Transverse colon (tissue), 4 donors: ENCODE results near the gene TUBA3C. TPM values are rescaled to one million over a fixed set of nuclear protein-coding genes. Genes with fewer than 3 reads are reported as not detected.

ENCODE experiments used
- DNase-seq: peaks from one replicate; pipeline ENCODE4 v3.0.0-alpha.2; 2019
- H3K27ac ChIP-seq, 4 donors: fragments of 200-600 bp; sonication (generic); 2 replicates each; pipeline ENCODE4 v1.5.1; 2016 to 2018; ENCODE audit warnings: inconsistent platforms in 4 of 4
- H3K27me3 ChIP-seq: fragments of 200-600 bp; sonication (generic); 2 replicates; pipeline ENCODE4 v1.5.1; 2017; ENCODE audit warnings: inconsistent platforms
- H3K36me3 ChIP-seq, 4 donors: fragments of 200-600 bp; sonication (generic); 2 replicates each; pipeline ENCODE4 v1.5.1; 2017 to 2019; ENCODE audit warnings: inconsistent platforms in 4 of 4
- H3K4me1 ChIP-seq, 4 donors: fragments of 200-600 bp; sonication (generic); 2 replicates each; pipeline ENCODE4 v1.5.1; 2017 to 2020; ENCODE audit warnings: inconsistent platforms in 4 of 4
- H3K4me3 ChIP-seq, 4 donors: fragments of 200-600 bp; sonication (generic); 1 replicate in 1 of 4; 2 replicates in 3 of 4; pipeline versions ENCODE4 v1.5.1 to v1.6.1; 2017 to 2019; ENCODE audit warnings: inconsistent platforms in 4 of 4
- H3K9me3 ChIP-seq, 2 donors: fragments of 200-600 bp; sonication (generic); 2 replicates each; pipeline ENCODE4 v1.5.1; 2017 to 2019; ENCODE audit warnings: inconsistent platforms in 2 of 2
- CTCF ChIP-seq, 5 experiments: fragments of 200-600 bp in 3 of 5; fragments of 450-650 bp in 2 of 5; sonication (generic) in 3 of 5; IDR thresholded peaks; 1 replicate in 2 of 5; 2 replicates in 3 of 5; pipeline ENCODE4 v1.5.1; 2016 to 2017; ENCODE audit warnings: antibody characterized with exemption in 5 of 5, inconsistent platforms in 3 of 5, mild to moderate bottlenecking in 2 of 5, moderate library complexity in 1 of 5
- EP300 ChIP-seq: sonication (generic); formaldehyde crosslinking; IDR thresholded peaks from one replicate; pipeline ENCODE4 v1.6.1; 2017; ENCODE audit warnings: antibody characterized with exemption, low read depth
- POLR2A ChIP-seq: fragments of 450-650 bp; IDR thresholded peaks from one replicate; pipeline ENCODE4 v1.6.1; 2016; ENCODE audit warnings: antibody characterized with exemption, mild to moderate bottlenecking, moderate library complexity
- POLR2AphosphoS5 ChIP-seq, 3 donors: sonication (generic); formaldehyde crosslinking; IDR thresholded peaks; one replicate each; pipeline ENCODE4 v1.6.1; 2016; ENCODE audit warnings: antibody characterized with exemption in 3 of 3
- WGBS, 2 donors: methylation state at CpG; one replicate each; pipeline ENCODE4 v1.1.5; 2018; ENCODE audit warnings: low coverage in 1 of 2; 5-methylcytosine and 5-hydroxymethylcytosine counted together
- in situ Hi-C, 4 donors: fragments of 200-750 bp; cut with MboI; loops; one replicate each; pipeline versions ENCODE4 v1.15.0 to v1.15.1; 2017; ENCODE audit warnings: low sequenced_read_pairs in 3 of 4, low pct_ligation_motif_present in 1 of 4, low pct_unique_long_range_greater_than_20kb in 1 of 4
- intact Hi-C: fragments of 100-400 bp; cut with DNase I; formaldehyde crosslinking; loops from one replicate; pipeline ENCODE4 v1.15.1; 2023; ENCODE audit warnings: low total_unique reads
- total RNA-seq, 4 donors: library from RNA; depleted of rRNA; stranded (reverse); fragments of >200 nt; gene quantifications; one replicate each; pipeline ENCODE4 v1.1.0, GENCODE V29; 2016

The TUBA3C gene
- total RNA-seq, 4 donors from 2014 or later, result not detected

GRCh38 chr13:19185086-19185864 is 3.7 kb upstream of the TUBA3C start:
- no peaks in the 10 kb centered on the region for H3K4me1 ChIP-seq
- in situ Hi-C loops (no loop called here), intact Hi-C loops (no loop called here)
- no peaks in the 10 kb centered on the region for H3K27me3 ChIP-seq
- no peak overlapping the region for H3K4me3 ChIP-seq
- H3K27ac ChIP-seq, result no peak overlapping the region
- H3K36me3 ChIP-seq, result no peaks in the 10 kb centered on the region
- no peaks in the 10 kb centered on the region for H3K9me3 ChIP-seq
- TF ChIP-seq CTCF (IDR thresholded peaks at IDR 0.05), result no peak
- no peak for TF ChIP-seq POLR2A
- no peak for TF ChIP-seq POLR2AphosphoS5 (IDR thresholded peaks at IDR 0.05)
- no peak for TF ChIP-seq EP300
- 82 to 93% methylated on average over 4 to 8 of the region's 8 CpGs for WGBS, 2 donors
- no peak for DNase-seq

GRCh38 chr13:19184176-19184575 is 2.6 kb upstream of the TUBA3C start:
- no peak for TF ChIP-seq POLR2A
- no peak overlapping the region for H3K4me3 ChIP-seq
- no peaks in the 10 kb centered on the region for H3K36me3 ChIP-seq
- 94% methylated on average over 5 of the region's 5 CpGs; no CpG with 5 or more reads in 1 of the 2 donors for WGBS, 2 donors
- in situ Hi-C loops, result no loop called here
- intact Hi-C loops, result no loop called here
- no peak for DNase-seq
- no peaks in the 10 kb centered on the region for H3K9me3 ChIP-seq
- H3K27ac ChIP-seq, result no peak overlapping the region
- H3K27me3 ChIP-seq, result no peaks in the 10 kb centered on the region
- no peaks in the 10 kb centered on the region for H3K4me1 ChIP-seq

- DNase-seq, result no peak
- in situ Hi-C loops (no loop called here), intact Hi-C loops (no loop called here)
- no peaks in the 10 kb centered on the region for H3K9me3 ChIP-seq
- no peaks in the 10 kb centered on the region for H3K36me3 ChIP-seq
- WGBS, 2 donors, result 64 to 80% methylated on average over 1 to 3 of the region's 3 CpGs
- no peaks in the 10 kb centered on the region for H3K4me1 ChIP-seq
- no peak overlapping the region for H3K4me3 ChIP-seq
- H3K27ac ChIP-seq, result no peak overlapping the region
- TF ChIP-seq EP300, result no peak
- TF ChIP-seq CTCF (IDR thresholded peaks at IDR 0.05), result no peak
- no peak for TF ChIP-seq POLR2A
- no peak for TF ChIP-seq POLR2AphosphoS5 (IDR thresholded peaks at IDR 0.05)
- H3K27me3 ChIP-seq, result no peaks in the 10 kb centered on the region
Observed at GRCh38 chr13:19183676-19184075, 2.1 kb upstream of the TUBA3C start.

GRCh38 chr13:19182536-19182935 is 912 bp upstream of the TUBA3C start:
- 81 to 88% methylated on average over 15 to 16 of the region's 16 CpGs for WGBS, 2 donors
- no peak overlapping the region for H3K27ac ChIP-seq
- H3K4me3 ChIP-seq, result no peak overlapping the region
- TF ChIP-seq EP300 (no peak), CTCF (IDR thresholded peaks at IDR 0.05) (no peak), POLR2AphosphoS5 (IDR thresholded peaks at IDR 0.05) (no peak), POLR2A (no peak)
- in situ Hi-C loops (no loop called here), intact Hi-C loops (no loop called here)
- no peaks in the 10 kb centered on the region for H3K4me1 ChIP-seq
- DNase-seq, result no peak
- H3K36me3 ChIP-seq, result no peaks in the 10 kb centered on the region
- H3K27me3 ChIP-seq, result no peaks in the 10 kb centered on the region
- H3K9me3 ChIP-seq, result no peaks in the 10 kb centered on the region
